Fibroblast of gingiva (primary cell): ENCODE results near the gene LGALS7.
"Not testable (repeated sequence)": the region's sequence is repeated elsewhere in the genome, so short reads cannot be mapped to it uniquely, and the experiment has no call there.

Source experiments
- DNase-seq: peaks from one replicate; pipeline ENCODE4 v3.0.0-alpha.2; 2011; ENCODE audit warnings: low read depth

Gene LGALS7

DNA sequence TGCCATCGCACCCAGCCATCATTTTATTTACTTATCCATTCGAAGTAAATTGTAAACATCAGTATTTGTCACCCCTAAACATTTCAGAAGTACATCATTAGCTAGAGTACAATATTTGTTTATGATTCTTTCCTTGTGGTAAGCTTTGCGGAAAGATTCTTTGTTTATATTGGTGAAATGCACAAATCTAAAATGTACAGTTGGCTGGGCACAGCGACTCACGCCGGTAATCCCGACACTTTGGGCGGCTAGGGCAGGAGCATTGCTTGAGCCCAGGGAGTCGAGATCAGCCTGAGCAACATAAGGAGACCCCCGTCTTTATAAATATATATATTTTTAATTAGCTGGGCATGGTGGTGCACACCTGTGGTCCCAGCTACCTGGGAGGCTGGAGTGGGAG, 25.8 kb upstream of the LGALS7 start:
- no peak for DNase-seq

DNA sequence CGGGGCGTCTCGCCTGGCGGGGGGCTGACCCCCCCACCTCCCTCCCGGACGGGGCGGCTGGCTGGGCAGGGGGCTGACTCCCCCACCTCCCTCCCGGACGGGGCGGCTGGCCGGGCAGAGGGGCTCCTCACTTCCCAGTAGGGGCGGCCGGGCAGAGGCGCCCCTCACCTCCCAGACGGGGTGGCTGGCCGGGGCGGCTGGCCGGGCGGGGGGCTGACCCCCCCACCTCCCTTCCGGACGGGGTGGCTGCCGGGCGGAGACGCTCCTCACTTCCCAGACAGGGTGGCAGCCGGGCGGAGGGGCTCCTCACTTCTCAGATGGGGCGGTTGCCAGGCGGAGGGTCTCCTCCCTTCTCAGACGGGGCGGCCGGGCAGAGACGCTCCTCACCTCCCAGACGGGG, 24.5 kb upstream of the LGALS7 start:
- DNase-seq: not testable (repeated sequence)

DNA sequence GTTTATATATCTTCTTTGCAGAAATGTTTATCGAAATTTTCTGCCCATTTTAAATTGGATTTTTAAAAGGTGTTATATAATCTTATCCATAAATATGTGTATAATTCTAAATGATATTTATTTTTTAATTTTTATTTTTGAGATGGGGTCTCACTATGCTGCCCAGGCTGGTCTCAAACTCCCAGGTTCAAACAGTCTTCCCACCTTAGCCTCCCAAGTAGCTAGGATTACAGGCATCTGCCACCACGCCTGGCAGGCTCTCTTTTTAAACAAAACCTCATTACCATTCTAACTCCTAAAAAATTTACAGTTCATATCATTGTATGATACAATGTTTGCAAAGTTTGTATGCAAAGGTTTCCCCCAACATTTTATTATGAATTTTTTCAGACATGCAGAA, 22.8 kb upstream of the LGALS7 start:
- DNase-seq: no peak

DNA sequence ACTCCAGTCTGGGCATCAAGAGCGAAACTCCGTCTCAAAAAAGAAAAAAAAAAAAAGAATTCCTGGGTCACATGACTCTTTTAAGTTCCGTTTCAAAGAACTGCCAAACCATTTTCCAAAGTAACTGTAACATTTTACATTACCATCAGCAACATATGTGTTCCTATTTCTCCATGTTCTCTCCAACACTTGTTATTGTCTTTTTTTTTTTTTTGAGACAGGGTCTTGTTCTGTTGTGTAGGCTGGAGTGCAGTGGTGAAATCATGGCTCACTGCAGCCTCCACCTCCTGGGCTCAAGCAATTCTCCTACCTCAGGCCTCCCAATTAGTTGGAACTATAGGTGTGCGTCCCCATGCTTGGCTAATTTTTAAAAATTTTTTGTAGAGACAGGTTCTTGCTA, 22.2 kb upstream of the LGALS7 start:
- no peak for DNase-seq

DNA sequence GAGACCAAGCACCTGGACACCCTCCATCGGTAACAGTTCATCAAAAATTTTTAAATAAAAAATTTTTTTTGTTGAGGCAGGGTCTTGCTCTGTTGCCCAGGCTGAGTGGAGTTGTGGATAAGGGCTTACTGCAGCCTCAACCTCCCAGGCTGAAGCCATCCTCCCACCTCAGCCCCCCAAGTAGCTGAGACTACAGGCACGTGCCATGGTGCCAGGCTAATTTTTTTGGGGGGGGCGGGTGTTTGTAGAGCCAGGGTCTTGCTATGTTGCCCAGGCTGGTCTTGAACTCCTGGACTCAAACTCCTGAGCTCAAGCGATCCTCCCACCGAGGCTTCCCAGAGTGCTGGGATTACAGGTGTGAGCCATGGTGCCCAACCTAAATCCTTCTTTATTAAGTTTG, 20.4 kb upstream of the LGALS7 start:
- DNase-seq: no peak

DNA sequence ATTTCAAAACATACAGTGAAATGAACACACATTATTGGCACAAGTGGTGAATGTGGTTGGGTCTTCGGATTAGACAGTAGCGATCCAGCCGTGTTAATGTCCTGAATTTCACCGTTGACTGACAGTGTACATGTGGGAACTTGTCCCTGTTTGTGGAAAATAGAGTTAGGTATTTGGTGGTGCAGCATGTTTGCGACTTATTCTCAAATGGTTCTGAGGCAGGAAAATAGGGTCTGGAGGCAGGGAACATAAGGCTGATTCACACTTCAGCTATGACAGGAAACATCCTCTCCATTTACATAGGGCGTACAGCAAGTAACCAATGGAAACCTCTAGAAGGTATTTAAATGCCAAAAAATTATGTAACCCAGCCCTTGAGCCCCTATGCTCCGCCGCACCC, 19.9 kb upstream of the LGALS7 start:
- DNase-seq: peak; percentile 32

DNA sequence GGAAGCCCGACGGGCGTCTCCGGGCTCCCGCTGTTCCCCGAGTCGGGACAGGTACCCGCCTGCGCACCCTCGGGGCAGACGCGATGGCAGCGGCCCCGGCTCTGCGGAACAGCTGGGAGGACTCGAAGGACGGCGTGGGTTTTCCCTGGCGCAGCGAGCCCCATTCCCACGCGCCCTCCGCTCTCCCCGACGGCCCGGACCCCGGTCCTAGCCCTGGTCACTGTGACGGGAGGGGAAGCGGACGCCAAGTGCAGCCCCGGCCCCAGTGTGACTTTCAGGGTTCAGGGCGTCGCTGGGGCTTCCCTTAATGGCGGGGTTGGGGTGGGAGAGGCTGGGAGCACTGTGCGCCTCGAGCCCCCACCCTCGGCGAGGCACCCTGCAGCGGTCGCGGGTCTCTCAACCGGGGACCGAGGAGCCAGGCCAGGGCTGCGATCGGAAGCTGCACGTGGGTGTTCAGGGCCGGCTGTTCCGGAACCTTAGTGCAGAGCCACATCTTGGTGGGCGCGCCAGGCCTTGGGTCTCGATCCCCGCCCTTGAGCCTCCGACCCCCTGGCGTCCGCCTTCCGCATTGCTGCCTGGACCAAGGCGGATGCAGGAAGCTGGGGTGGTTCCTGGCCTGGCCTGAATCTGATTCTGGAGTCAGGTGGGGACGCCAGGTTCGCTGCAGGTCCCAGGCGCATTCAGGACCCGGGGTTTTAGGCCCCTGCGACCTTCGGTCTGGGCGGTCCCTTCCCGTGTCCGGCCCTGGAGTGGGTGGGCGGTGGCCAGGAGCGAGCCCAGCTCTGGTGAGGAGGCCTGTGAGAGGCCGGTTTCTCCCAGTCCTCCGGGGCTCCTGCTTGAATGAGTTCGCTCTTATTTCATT, 19.2 kb upstream of the LGALS7 start:
- no peak for DNase-seq

DNA sequence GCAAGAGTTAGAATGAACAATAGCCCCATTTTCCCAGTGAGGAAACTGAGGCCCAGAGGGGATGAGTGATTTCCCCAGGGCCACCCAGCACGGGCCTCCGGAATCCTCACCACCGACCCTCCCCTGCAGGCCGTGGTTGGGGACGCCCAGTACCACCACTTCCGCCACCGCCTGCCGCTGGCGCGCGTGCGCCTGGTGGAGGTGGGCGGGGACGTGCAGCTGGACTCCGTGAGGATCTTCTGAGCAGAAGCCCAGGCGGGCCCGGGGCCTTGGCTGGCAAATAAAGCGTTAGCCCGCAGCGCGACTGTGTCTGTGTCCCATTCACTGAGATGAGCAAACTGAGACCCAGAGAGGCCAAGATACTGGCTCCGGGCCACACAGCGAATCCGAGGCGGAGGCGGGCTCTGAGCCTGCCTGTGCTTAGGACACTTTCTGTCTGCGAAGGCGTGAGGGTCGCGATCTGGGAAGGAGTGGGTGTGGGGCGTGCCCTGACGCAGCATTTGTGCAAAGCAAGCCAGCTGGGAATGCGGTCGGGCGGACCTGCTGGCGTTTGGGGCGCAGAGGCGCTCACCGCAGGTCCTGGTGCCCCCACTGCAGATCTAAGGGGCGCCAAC, 18.2 kb upstream of the LGALS7 start:
- DNase-seq: not testable (repeated sequence)

DNA sequence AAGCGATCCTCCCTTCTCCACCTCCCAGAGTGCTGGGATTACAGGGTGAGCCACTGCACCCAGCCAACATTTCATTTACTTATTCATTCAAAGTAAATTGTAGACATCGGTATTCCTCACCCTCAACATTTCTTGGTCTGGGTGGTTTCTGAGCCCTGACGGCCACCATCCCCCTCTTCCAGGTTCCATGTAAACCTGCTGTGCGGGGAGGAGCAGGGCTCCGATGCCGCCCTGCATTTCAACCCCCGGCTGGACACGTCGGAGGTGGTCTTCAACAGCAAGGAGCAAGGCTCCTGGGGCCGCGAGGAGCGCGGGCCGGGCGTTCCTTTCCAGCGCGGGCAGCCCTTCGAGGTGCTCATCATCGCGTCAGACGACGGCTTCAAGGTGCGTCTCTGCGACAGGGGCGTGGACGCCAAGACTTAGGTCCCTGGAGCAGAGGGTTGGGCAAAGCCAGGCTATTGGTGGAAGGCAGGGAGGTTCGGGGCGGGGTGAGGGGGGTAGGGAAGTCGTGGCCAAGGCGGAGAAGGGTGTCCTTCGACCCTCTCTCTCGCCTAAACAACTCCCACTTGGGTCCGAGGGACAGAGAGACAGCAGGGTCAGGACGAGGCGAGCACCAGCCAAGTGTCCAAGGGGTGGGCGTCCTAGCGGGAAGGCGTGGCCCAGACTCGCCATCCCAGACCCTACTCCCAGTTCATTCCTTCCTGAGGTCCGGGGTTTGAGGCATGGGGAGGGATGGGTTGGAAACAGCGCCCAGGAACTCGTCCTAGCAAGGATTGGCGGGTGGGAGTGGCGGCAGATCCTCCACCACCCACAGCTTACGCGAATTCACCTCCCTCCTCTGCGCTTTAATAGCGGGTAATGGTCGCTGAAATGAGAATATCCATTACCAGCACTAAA, 17.4 kb upstream of the LGALS7 start:
- DNase-seq: not testable (repeated sequence)

DNA sequence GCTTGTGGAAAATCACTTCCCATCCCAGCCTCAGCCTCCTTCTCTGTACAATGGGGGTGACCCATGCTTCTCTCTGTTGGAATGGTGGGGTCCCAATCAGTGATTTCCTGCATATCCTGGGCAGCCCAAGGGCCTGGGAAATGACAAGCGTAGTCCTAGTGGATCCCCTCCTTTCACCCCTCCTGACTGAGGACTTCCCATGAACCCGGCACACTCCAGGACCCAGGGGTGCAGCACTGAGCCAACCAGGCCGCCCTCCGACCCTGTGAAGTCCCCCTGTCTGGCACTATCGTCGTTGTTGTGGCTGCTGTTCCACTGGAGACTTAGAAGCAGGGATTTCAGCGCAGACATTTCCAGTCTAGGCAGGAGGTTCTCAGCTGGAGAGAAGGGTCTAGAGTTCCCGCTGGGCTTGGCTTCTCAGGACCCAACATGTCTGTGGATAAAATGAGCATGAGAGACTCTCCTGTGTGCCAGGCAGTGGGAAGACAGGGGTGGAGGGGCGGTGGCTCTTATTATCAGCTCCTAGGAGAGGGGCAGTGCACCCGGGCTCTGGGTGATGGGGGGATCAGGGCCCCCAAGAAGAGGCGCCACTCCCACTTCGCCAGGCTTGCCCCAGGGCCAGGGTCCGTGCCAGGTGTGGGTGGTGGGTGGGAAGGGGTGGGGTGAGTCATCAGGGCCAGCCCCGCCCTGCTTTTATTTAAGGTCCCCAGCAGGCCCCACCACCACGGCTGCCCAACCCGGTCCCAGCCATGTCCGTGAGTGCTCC, 15.3 kb upstream of the LGALS7 start, which contains the start of gene LGALS7B:
Gene LGALS7B, plus strand, starts transcription at position 723 of the 766 bp plus-strand sequence. Its CDS starts 27 bp downstream, at position 750.
- no peak for DNase-seq

DNA sequence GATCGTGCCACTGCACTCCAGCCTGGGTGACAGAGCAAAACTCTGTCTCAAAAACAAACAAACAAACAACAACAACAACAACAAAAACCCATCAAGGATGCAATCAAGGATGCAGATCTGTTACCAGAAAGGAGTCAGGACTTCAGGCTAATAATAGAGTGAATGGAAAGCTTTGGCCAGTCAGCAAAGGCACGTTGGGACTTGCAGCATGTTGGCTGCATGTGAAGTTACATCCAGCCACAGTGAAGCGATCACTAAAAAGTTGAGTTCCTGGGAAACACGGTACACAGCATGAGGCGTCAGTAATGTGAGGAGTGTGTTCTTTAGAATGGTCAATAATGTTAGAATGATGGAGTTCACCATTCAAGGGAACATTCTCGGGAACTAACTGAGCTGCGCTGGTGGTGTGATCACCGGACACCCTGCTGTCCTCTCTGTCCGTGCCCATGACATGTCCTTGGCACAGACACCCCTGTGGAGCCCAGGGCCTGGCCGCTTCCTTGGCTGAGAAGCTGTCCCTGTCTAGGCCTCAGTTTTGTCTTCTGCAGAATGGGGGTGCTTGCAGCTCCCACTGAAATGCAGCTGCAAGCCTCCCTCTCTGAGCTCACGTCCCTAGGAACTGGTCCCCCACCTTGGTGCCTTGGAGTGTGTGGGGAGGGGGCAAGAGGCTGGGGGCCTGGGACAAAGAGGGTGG, 13.4 kb upstream of the LGALS7 start:
- DNase-seq: no peak

DNA sequence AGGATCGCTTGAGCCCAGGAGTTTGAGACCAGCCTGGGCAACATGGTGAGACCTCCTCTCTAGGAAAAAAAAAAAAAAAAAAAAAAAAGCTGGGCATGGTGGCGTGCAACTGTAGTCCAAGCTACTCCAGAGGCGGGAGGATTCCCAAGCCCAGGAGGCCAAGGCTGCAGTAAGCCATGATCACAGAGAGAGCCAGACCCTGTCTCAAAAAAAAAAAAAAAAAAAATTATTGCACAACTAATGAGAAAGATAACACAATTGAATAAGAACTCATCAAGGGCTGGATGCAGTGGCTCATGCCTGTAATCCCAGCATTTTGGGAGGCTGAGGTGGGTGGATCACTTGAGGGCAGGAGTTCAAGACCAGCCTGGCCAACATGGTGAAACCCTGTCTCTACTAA, 12.7 kb upstream of the LGALS7 start:
- DNase-seq: not testable (repeated sequence)

DNA sequence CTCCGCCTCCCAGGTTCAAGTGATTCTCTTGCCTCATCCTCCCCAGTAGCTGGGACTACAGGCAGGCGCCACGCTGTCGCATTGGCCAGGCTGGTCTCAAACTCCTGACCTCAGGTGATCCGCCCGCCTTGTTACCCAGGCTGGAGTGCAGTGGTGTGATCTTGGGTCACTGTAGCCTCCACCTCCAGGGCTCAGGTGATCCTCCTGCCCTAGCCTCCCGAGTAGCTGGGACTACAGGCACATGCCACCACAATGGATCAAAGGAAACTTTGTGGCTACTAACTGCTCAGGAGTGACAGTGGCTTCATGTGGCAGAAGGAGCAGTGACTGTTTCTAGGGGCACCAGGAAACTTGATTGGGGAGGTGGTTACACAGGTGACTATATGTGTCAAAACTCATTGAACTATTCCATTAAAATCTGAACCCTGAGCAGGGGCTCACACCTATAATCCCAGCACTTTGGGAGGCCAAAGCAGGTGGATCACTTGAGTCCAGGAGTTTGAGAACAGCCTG, 11.9 kb upstream of the LGALS7 start:
- no peak for DNase-seq

DNA sequence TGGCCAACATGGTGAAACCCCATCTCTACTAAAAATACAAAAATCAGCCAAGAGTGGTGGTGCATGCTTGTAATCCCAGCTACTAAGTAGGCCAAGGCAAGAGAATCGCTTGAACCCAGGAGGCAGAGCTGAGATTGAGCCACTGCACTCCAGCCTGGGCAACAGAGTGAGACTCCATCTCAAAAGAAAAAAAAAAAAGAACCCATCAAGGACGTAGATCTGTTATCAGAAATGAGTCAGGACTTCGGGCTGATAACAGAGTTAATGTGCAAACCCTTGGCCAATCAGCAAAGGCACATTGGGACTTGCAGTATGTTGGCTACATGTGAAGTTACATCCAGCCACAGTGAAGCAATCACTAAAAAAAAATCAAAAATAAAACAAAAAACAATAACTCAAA, 10.9 kb upstream of the LGALS7 start:
- no peak for DNase-seq

DNA sequence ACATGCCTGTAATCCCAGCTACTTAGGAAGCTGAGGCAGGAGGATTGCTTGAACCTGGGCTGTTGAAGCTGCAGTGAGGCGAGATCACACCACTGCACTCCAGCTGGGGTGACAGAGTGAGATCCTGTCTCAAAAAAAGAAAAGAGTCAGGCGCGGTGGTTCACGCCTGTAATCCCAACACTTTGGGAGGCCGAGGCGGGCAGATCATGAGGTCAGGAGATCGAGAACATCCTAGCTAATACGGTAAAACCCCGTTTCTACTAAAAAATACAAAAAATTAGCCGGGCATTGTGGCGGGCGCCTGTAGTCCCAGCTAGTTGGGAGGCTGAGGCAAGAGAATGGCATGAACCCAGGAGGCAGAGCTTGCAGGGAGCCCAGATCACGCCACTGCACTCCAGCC, 8.9 kb upstream of the LGALS7 start:
- DNase-seq: not testable (repeated sequence)

DNA sequence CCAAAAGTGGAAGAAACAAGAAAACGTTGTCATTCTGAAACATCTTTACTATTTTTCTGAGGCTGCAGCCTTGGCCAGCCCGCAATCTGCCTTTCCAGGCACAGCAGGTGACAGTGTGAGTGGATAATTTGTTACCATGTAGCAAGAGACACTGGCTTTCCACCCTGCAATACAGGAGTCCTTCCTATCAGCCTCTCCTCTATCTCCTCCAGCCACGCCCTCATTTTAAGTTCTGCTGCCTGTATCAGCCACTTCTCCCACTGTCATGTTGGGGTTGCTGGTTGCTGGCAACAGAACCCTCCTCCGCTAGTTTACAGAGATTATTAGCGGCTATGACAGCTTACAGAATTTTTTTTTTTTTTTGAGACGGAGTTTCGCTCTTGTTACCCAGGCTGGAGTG, 7.7 kb upstream of the LGALS7 start:
- no peak for DNase-seq

DNA sequence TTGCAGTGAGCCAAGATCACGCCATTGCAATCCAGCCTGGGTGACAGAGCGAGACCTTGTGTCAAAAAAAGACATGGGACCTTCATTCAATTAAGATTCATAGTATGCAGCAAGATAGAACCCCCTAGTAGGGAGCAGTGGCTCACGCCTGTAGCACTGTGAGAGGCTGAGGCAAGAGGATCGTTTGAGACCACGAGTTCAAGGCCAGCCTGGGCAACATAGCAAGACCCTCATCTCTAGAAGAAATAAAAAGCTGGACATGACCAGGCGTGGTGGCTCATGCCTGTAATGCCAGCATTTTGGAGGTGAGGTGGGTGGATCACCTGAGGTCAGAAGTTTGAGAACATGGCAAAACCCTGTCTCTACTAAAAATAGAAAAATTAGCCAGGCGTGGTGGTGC, 7.1 kb upstream of the LGALS7 start:
- DNase-seq: no peak

DNA sequence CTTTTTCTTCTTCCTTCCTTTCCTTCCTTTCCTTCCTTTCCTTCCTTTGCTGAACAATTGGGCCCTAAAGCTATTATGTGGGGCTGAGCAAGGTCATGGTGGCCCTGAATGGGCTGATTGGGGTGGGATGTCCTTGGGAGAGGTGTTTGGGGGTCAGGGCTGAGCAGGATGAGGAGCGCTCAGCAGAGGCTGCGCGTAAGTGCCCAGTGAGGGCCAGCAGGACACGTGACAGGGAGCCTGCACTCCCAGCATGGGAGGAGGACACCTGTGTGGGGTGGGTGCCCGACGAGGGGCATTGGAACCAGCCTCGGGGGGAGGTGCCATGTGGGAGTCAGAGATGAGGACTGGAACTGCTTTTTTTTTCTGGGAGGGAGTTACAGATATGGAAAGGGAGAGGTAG, 5.4 kb upstream of the LGALS7 start:
- DNase-seq: no peak

DNA sequence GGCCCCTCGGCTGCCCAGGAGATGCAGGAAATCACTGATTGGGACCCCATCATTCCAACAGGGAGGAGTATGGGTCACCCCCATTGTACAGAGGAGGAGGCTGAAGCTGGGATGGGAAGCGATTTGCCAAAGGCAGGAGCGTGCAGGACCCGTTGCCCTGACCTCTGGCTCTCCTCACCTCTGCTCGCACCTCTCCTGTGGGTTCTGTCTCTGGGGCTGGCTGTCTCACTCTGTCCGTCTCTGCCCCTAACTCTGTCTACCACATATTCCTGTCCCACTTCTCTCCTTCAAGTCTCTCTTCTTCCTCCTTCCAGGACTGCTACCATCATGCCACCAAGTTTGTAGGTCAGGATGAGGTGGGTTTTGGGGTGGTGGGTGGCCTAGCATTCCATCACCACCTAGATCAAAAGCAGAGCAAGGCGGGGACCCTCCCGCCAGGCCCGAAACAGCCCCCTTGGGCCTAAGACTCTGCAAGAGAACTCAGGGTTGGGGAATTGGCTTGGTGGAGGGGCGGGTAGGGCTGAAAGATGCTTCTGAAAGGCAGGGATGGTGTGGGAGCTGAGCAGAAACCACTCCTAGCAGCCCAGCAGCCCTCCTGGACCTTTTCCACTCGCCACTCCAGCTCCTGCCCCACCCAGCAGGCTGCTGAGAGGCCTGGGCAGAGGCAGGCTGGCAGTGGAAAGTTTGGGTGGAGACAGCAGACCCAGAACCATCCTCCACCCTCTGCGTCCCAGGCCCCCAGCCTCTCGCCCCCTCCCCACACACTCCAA, 1.0 kb upstream of the LGALS7 start:
- DNase-seq: no peak

DNA sequence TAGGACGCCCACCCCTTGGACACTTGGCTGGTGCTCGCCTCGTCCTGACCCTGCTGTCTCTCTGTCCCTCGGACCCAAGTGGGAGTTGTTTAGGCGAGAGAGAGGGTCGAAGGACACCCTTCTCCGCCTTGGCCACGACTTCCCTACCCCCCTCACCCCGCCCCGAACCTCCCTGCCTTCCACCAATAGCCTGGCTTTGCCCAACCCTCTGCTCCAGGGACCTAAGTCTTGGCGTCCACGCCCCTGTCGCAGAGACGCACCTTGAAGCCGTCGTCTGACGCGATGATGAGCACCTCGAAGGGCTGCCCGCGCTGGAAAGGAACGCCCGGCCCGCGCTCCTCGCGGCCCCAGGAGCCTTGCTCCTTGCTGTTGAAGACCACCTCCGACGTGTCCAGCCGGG, 1.7 kb downstream of the LGALS7 start:
- DNase-seq: not testable (repeated sequence)
